HG03460 (cell line): Measurements from ENCODE around the gene PREPL.
"Not testable (repeated sequence)": the region's sequence is repeated elsewhere in the genome, so short reads cannot be mapped to it uniquely, and the experiment has no call there.

Experiments
- ATAC-seq: cut with Tn5 transposase; IDR thresholded peaks from one replicate; pipeline ENCODE4 v1.9.1; 2021; ENCODE audit not compliant: unreplicated experiment

Gene PREPL

DNA sequence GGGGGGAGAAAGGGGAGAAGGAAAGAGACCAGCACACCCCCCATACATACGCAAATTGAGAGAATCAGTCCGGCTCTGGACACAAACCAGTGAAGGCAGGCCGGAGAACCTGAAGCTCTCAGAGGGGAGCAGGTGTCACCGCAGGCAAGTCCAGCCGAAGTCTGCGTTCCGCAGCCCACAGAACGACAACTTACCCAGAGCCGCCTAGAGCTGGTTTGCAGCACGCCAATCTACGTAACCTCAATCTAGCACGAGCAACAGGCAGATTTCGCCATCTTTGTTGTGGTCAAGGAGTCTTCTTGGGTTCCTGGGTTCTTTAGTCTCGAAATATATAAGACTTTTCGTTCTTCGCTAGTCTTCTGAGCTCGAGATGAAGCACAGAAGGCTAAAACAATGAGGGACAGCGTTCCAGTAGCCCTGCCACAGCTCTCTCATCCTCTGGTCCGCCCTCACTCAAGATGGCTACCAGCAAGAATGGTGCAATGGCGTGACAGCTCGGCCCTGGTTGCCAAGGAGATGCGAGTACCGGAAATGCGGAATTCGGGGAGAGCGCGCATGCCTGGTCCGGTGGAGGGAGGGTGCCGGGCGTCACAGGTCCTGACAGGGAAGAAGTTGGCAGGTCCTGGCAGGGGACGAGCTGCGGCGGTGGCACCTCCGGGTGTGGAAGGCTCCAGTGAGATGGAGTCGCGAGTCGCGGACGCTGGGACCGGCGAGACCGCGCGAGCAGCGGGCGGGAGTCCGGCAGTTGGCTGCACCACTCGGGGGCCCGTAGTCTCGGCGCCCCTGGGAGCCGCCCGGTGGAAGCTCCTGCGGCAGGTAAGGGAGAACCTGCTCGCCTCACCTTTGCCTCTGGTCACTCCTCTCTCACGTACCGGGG lies at the start of gene PREPL, which contains the start of gene CAMKMT:
Gene PREPL, minus strand, starts transcription at position 165 of the 877 bp plus-strand sequence. CDS start 15,152 bp downstream, outside the sequence.
Gene CAMKMT, plus strand, starts transcription at position 618 of the 877 bp plus-strand sequence.
- ATAC-seq = peak; percentile 69

DNA sequence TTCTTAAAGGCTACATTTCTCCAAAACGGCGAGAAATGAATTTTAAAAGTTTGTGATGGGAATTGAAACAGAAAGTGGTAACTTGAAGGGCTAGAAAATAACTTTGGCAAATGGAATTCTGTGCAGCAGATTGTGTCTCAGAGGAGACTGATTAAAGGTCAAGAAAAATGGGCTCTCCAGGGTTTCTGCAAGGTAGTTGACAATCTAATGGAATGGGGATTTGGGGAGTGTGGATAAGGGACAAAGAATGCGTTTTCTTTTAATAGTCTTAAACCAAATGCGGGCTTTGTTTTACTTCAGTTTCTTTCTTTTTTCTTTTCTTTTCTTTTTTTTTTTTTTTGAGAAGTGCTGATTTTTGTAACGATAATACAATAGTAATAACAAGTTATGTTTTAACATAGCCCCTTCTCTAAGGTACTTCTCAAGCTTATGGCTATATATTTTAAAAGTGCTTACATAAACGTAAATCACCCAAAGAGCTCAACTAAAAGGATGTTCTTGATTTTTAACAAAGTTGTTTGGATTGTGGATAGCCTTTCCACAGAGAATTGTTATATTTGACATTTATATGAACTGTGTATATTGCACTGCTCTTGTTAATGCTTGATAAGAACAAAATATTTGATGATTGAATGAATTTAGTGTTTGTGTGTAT lies 37.1 kb upstream of the PREPL start:
- ATAC-seq = no peak

- no peak for ATAC-seq
Observed at GRCh38 chr2:44397447-44398175, 36.3 kb upstream of the PREPL start.

DNA sequence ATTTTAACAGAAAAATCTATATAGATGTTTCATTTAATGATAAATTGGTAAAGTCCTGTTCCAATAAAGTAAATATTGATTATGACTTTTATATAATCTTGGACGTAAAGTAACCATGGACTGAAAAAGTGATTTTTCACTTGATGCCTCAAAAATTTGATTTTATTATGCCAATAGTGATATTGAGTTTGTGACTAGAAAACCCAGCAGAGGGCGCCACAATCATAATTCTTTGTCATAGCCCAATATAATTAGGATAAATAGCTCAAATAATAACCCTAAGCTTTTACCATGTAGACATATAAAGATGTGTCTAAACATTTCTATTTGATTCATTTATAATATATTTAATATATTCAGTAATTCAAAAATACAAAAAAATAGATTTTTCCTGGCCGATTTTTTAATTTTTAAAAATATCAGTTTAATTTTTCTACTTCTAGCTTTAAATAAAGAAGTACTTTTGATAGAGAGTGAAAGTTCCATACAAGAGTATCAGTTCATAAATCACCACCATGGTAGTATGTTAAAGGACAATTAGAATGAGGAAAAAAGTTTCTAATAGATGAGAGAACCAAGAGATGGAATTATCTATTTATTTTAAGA lies 31.1 kb upstream of the PREPL start:
- no peak for ATAC-seq

DNA sequence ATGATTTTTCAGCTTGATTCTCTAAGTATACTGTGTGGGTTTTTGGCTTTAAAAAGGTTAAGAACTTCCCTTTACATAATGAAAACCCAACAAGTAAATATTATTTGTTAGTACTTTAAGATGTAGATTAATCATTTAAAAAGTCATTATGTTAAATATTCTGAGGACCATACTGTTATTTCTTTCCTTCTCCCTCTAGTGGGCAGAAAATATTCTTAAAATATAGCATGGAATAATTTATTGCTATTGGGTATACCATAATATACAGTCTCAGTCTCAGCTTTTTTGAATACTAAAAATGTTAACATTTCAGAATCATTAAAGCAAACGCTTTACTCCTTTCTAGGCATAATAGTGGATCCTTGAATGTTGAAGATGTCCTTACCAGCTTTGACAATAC lies 28.6 kb upstream of the PREPL start:
- no peak for ATAC-seq

- ATAC-seq = no peak
Observed at GRCh38 chr2:44388877-44389276, 27.6 kb upstream of the PREPL start.

DNA sequence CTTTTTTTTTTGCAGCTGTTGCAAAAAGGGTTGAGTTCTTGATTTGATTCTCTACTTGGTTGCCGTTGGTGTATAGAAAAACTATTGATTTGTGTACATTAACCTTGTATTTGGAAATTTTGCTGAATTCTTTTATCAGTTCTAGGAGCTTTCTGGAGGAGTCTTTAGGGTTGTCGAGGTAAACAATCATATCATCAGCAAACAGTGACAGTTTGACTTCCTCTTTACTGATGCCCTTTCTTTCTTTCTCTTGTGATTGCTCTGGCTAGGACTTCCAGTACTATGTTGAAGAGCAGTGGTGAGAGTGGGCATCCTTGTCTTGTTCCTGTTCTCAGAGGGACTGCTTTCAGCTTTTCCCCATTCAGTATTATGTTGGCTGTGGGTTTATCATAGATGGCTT lies 23.9 kb upstream of the PREPL start:
- ATAC-seq = not testable (repeated sequence)

DNA sequence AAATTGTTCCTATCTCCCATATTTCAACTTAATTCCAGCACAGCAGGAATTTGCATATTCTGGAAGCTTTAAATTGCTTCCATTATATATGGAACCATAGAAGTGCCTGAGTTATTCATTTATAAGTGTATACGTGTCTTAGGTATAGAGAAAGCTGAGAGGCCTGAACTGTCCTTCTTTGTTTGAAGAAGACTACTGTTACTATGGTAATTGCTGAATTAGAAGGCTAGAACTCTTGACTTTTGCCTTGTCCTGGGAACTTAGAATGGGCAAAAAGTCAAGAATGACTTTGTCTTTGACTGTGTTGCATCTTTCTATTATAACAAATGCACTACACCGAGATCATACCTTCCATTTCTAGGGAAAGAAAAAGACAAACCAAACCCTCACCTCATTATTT lies 16.2 kb upstream of the PREPL start:
- ATAC-seq = no peak

- ATAC-seq = no peak
Observed at GRCh38 chr2:44372246-44372645, 11.0 kb upstream of the PREPL start.

- ATAC-seq = no peak
Observed at GRCh38 chr2:44371445-44371844, 10.2 kb upstream of the PREPL start.

DNA sequence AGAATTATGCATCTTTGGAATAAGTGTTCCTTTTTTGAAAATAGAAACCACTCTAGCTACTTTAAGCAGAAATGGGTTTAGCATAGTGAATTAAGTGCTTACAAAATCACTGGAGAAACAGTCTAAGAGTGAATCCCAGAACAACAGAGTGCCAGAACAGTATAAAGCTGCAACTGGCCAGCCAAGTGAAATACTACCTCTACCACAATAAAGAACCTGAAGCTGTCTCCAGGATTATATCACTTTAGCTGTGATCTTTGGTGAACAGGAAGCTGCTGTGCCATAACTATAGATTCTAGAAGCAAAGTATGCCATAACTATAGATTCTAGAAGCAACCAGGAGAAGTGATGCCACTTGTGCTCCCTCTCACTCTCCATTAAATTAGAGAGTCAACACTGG lies 8.1 kb upstream of the PREPL start:
- ATAC-seq = no peak

DNA sequence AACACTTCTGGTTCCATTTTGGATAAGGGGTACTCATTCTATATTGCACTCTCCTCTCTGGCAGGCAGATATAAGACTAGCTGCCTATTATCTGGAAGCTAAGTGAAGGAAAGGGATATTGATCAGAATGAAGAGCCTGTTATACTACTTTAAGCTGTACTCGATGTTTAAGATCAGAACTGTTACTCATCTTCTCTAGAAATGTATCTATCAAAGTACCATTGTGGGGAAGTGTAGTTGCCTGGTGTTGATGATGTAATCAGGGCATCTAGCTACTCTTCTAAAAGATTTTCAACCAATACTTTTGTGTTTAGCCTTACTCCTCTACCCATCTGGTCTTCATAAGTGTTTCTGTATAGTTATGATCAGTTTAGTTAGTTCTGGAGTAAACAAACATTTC lies 6.3 kb upstream of the PREPL start:
- ATAC-seq = no peak

GRCh38 chr2:44364604-44365003 lies 3.3 kb upstream of the PREPL start:
- no peak for ATAC-seq

DNA sequence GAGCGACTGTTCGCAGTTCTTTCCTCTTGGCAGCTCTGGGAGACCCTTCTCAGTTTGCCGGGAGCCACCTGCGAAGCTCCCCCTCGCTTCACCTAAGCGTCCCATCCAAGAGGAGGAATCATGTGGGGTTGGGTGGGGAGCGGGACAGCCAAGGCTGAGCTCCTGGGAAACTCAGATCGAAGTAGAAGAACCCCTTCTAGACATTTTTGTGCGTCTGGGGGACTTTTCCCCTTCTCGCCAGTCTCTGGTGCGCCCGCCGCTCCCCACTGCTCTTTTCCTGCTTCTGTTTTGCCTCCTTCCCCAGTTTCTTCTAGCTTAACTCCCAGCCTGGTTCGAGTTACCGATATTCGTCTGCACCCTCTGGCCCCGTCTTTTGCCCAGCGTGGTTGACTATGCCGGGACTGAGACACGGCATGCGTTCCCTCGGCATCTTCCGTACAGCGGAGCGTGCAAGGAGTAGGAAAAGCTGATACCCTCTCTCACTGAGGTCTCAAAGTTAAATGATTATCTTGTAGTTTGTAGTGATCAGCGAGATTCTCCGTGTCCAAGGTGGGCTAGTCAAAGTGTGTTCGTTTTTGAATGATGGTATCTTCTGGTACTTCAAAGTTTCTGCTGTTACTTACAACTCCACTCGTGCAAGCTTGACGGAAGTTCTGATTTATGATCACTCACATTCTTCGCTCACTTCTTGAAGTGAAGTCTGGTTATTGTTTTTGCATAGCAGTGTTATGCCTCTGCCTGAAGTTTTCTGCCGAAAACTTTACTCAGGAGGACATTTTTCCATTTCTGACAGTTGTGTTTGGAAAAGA lies 1.1 kb upstream of the PREPL start:
- peak; percentile 21 for ATAC-seq

- ATAC-seq = peak; percentile 10
Observed at GRCh38 chr2:44360749-44361329, 455 bp downstream of the PREPL start.

- ATAC-seq = peak; percentile 36
Observed at GRCh38 chr2:44358503-44358902, 2.8 kb downstream of the PREPL start.

- ATAC-seq = no peak
Observed at GRCh38 chr2:44354761-44355160, 6.5 kb downstream of the PREPL start.

DNA sequence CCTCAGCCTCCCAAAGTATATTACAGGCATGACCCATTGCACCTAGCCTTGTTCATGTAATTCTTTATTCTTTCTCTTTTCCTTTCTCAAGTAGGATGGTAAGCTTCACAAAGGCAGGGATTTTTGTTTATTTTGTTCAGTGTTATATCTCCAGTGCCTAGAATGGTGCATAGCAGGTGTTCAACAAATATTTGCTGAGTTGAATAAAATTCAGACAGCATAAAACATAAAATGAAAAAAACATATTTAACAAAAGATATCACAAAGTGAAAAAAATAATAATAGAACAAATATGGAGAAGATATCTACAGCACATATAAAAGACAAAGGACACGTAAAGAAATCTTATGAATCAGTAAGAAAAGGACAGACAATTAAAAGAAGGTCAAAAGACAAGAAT lies 8.8 kb downstream of the PREPL start:
- ATAC-seq = no peak

DNA sequence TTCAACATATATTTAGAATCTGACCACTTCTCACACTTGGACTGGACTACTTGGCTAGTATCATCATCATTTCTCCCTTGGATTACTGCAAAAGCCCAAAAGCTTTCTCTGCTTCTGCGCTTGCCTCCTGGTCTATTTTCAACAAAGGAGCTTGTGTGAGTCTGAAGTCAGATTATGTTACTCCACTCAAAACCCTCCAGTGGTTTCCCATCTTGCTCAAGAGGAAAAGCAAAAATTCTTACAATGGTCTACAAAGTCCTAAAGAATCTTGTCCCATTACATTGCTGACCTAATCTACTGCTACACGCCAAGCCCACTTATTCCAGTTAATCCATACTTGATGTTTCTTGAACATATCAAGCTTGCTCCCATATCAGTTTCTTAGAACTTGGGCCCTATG lies 9.6 kb downstream of the PREPL start:
- ATAC-seq = no peak

GRCh38 chr2:44351088-44351487 lies 10.2 kb downstream of the PREPL start:
- ATAC-seq = no peak
